GM12878 (cell line): Measurements from ENCODE around the gene SNRK. TPM values are rescaled to one million over a fixed set of nuclear protein-coding genes. Genes with fewer than 3 reads are reported as not detected.

Experiments used
- ATAC-seq: fragments of 200-7000 bp; cut with Tn5 transposase; 3 replicates; pipeline ENCODE4 v1.9.1; 2020; ENCODE audit warnings: mild to moderate bottlenecking, moderate library complexity
- BruUV-seq: library from RNA; stranded (reverse); fragments of 400-500 nt; replicated peaks from 2 replicates; lab custom pipeline; 2021; lab: Mats Ljungman, UMichigan
- CTCF ChIA-PET: fragments of 300-600 bp; sonication (Branson Sonifier 250); formaldehyde crosslinking; extraction: SDS; loops from one replicate; lab custom pipeline; 2021; ENCODE audit warnings: inconsistent platforms; lab: Yijun Ruan, JAX
- POLR2A ChIA-PET: fragments of 350-600 bp; formaldehyde crosslinking; extraction: SDS; loops from one replicate; lab custom pipeline; 2021; ENCODE audit warnings: inconsistent platforms; lab: Charles Lee
- RAD21 ChIA-PET: fragments of 300-600 bp; sonication (Branson Sonifier 250); formaldehyde crosslinking; loops from one replicate; lab custom pipeline; 2023; ENCODE audit warnings: antibody characterized with exemption; ENCODE audit not compliant: unreplicated experiment; lab: Charles Lee
- SMC1A ChIA-PET: fragments of 300-600 bp; sonication (Branson Sonifier 250); formaldehyde crosslinking; loops from one replicate; lab custom pipeline; 2023; ENCODE audit not compliant: unreplicated experiment, uncharacterized antibody; lab: Charles Lee
- DNase-seq: peaks from one replicate; pipeline ENCODE4 v3.0.0-alpha.2; 2011; ENCODE audit warnings: low read depth, low spot score
- FAIRE-seq: peaks from 3 replicates; lab custom pipeline; 2011; peaks lifted over from hg19 to GRCh38; lab: Jason Lieb, UNC
- H2AFZ ChIP-seq: 2 replicates; pipeline ENCODE4 v1.6.0; 2011; ENCODE audit warnings: low read depth, low read length, control low read depth; ENCODE audit not compliant: control insufficient read depth
- H3K27ac ChIP-seq: 2 replicates; pipeline ENCODE4 v1.5.1; 2011; ENCODE audit warnings: control low read depth; ENCODE audit not compliant: control insufficient read depth, insufficient read depth
- H3K27me3 ChIP-seq, 2 experiments: replicated peaks in 1 of 2; 2 replicates each; pipeline versions ENCODE4 v1.6.0 to v1.6.1; 2011; ENCODE audit warnings: low read length in 1 of 2; ENCODE audit not compliant: control insufficient read depth in 2 of 2, insufficient read depth in 2 of 2
- H3K36me3 ChIP-seq, 2 experiments: 2 replicates each; pipeline ENCODE4 v1.5.1; 2011; ENCODE audit warnings: low read length in 1 of 2; ENCODE audit not compliant: control insufficient read depth in 2 of 2, insufficient read depth in 2 of 2
- H3K4me1 ChIP-seq: 2 replicates; pipeline ENCODE4 v1.6.1; 2011; ENCODE audit warnings: mild to moderate bottlenecking, low read length, moderate library complexity, mixed read lengths; ENCODE audit not compliant: control insufficient read depth, insufficient read depth
- H3K4me2 ChIP-seq: 2 replicates; pipeline ENCODE4 v1.6.0; 2011; ENCODE audit warnings: control low read depth; ENCODE audit not compliant: control insufficient read depth, insufficient read depth
- H3K4me3 ChIP-seq: fragments of 200-600 bp; sonication (generic); 2 replicates; pipeline ENCODE4 v1.5.1; 2016
- H3K79me2 ChIP-seq: 2 replicates; pipeline ENCODE4 v1.6.0; 2011; ENCODE audit warnings: low read length; ENCODE audit not compliant: control insufficient read depth, insufficient read depth
- H3K9ac ChIP-seq: 2 replicates; pipeline ENCODE4 v1.8.0; 2011; ENCODE audit warnings: low read length, control low read depth, mixed read lengths; ENCODE audit not compliant: control insufficient read depth, insufficient read depth
- H3K9me3 ChIP-seq: replicated peaks from 3 replicates; pipeline ENCODE4 v1.5.1; 2011; ENCODE audit warnings: mild to moderate bottlenecking, low read length; ENCODE audit not compliant: control insufficient read depth, insufficient read depth
- H4K20me1 ChIP-seq: 2 replicates; pipeline ENCODE4 v1.6.0; 2011; ENCODE audit not compliant: control insufficient read depth, insufficient read depth
- MEF2A ChIP-seq: IDR thresholded peaks from 2 replicates; pipeline ENCODE4 v1.6.1; 2011; ENCODE audit warnings: low read depth, mild to moderate bottlenecking, low read length, moderate library complexity; ENCODE audit not compliant: insufficient read depth
- NFYA ChIP-seq: IDR thresholded peaks from 2 replicates; pipeline ENCODE4 v1.6.1; 2011; ENCODE audit warnings: low read depth, mild to moderate bottlenecking, low read length, improper control_type of control experiment, borderline replicate concordance
- NFYB ChIP-seq: IDR thresholded peaks from 2 replicates; pipeline ENCODE4 v1.6.1; 2011; ENCODE audit warnings: low read depth, mild to moderate bottlenecking, low read length, improper control_type of control experiment, moderate library complexity; ENCODE audit not compliant: insufficient read depth
- POLR2AphosphoS5 ChIP-seq: IDR thresholded peaks from 2 replicates; pipeline ENCODE4 v1.6.1; 2011; ENCODE audit warnings: mild to moderate bottlenecking, low read length, inconsistent platforms
- RB1 ChIP-seq: fragments of 450-650 bp; formaldehyde crosslinking; IDR thresholded peaks from 2 replicates; pipeline ENCODE4 v1.6.1; 2017; ENCODE audit warnings: mild to moderate bottlenecking, borderline replicate concordance
- RBBP5 ChIP-seq: fragments of 200-600 bp; sonication (generic); conservative IDR thresholded peaks from 2 replicates; pipeline ENCODE4 v1.6.1; 2016
- SUZ12 ChIP-seq: fragments of 200-600 bp; sonication (generic); IDR thresholded peaks from one replicate; pipeline ENCODE4 v1.6.1; 2018; ENCODE audit warnings: antibody characterized with exemption, mild to moderate bottlenecking; ENCODE audit not compliant: unreplicated experiment
- ZNF217 ChIP-seq: fragments of 450-650 bp; IDR thresholded peaks from 2 replicates; pipeline ENCODE4 v1.6.1; 2017; ENCODE audit warnings: antibody characterized with exemption, mild to moderate bottlenecking
- ZNF24 ChIP-seq: fragments of 450-650 bp; IDR thresholded peaks from 2 replicates; pipeline ENCODE4 v1.6.1; 2017; ENCODE audit warnings: antibody characterized with exemption, mild to moderate bottlenecking
- ZZZ3 ChIP-seq: IDR thresholded peaks from 2 replicates; pipeline ENCODE4 v1.6.1; 2011; ENCODE audit warnings: low read depth; ENCODE audit not compliant: control insufficient read depth, insufficient read length
- WGBS: methylation state at CpG from one replicate; pipeline ENCODE4 v1.1.6; 2016; ENCODE audit warnings: low lambda C conversion rate; ENCODE audit not compliant: insufficient replicate concordance, insufficient coverage; ENCODE audit errors: missing lambda C conversion rate; 5-methylcytosine and 5-hydroxymethylcytosine counted together
- in situ Hi-C: fragments of 300-500 bp; cut with MboI; formaldehyde crosslinking; loops from 9 replicates; pipeline ENCODE4 v1.14.3; 2018; ENCODE audit warnings: mixed read lengths
- intact Hi-C: fragments of 100-400 bp; cut with micrococcal nuclease; formaldehyde crosslinking; loops from one replicate; pipeline ENCODE4 v1.14.2; 2022; ENCODE audit not compliant: unreplicated experiment
- polyA plus RNA-seq, 11 experiments: library from polyadenylated mRNA; depleted of rRNA in 4 of 11; unstranded in 6 of 11; stranded (reverse) in 5 of 11; fragments of >200 nt; fragmentation: Nextera tagmentation in 4 of 11; fragmentation: Illumina TruSeq in 1 of 11; extraction: Ambion mirVana in 4 of 11; extraction: Trizol in 1 of 11; gene quantifications; 1 replicate in 1 of 11; 2 replicates in 10 of 11; pipeline versions ENCODE4 v1.2.1 to v1.2.3, GENCODE V29; 2011 to 2016; ENCODE audit warnings: inconsistent platforms in 2 of 11, missing spikeins in 2 of 11, low read depth in 1 of 11
- total RNA-seq, 4 experiments: library from RNA; depleted of rRNA in 3 of 4; stranded (reverse); fragments of >200 nt in 3 of 4; fragmentation: Illumina TruSeq in 1 of 4; extraction: Trizol in 1 of 4; gene quantifications; 2 replicates each; pipeline versions ENCODE4 v1.2.1 to v1.2.3, GENCODE V29; 2013 to 2021
- TF ChIP-seq, protein P1 (sequence below): fragments of 150-350 bp; IDR thresholded peaks from 2 replicates; pipeline ENCODE4 v1.6.1; 2016; ENCODE audit warnings: low read depth, low read length
- TF ChIP-seq, protein P2 (sequence below): IDR thresholded peaks from 2 replicates; pipeline ENCODE4 v1.6.1; 2011; ENCODE audit warnings: borderline replicate concordance, low read depth, mild to moderate bottlenecking, moderate library complexity, low read length; ENCODE audit not compliant: insufficient read depth, poor library complexity, severe bottlenecking
- TF ChIP-seq, protein P3 (sequence below): fragments of 150-350 bp; IDR thresholded peaks from 2 replicates; pipeline ENCODE4 v1.6.1; 2014; ENCODE audit warnings: mild to moderate bottlenecking, low read depth, low read length

The SNRK gene
- total and polyA plus RNA-seq, 10 of the 15 experiments (the other 5 are each of a cell fraction or from before 2014, with no cell fraction given): 1.6 to 12.1 (median 7.6) TPM

DNA sequence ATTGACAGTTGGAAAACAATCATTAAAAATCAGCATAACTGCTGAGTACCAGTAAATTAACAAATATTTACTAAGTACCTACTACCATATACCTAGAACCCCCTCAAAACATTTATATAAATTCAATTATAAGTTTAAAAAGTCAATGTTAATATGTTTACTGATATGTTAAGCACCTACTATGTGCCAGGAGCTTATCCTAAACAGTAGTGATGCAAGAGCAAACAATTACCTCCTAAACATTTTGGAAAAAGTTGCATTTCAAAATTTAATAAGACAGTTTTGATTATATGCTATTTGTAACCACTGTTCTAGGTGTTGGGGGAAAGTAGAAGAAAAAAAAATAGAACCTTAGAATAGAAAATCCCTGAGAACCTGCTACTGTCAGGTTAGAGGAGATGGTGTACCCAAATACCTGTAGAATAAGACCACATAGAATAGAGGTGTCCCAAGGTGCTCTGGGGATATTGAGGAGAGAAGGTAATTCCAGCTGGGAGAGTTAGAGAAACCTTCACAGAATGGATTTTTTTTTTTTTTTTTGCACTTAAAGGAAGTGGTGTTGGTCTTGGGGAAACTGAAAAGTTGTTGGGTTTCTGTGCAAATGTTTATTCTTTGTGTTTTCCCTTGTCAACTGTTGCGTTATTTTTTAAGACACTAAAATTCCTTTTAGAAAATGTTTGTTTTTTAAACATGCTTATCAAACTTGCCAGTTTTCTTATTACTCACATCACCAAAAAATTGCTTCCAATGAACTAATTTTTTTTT is 16.0 kb downstream of the SNRK start:
- intact Hi-C loops: no loop called here
- DNase-seq: no peak
- CTCF ChIA-PET: no interaction called here
- FAIRE-seq: no peak
- Histone ChIP-seq H3K9ac (no peak overlapping the region), H3K9me3 (no peaks in the 10 kb centered on the region), H3K4me1 (peaks cover 5% of the 10 kb centered on the region), H3K27ac (no peak overlapping the region), H4K20me1 (no peaks in the 10 kb centered on the region), H3K27me3 (no peaks in the 10 kb centered on the region), H3K4me2 (no peak overlapping the region), H2AFZ (no peak overlapping the region), H3K36me3 (peaks cover 0 to 10% of the 10 kb centered on the region in 2 experiments; a peak in 3 of 4 replicates), H3K4me3 (no peak overlapping the region), H3K79me2 (peaks cover 11% of the 10 kb centered on the region)
- RAD21 ChIA-PET: no interaction called here
- POLR2A ChIA-PET: no interaction called here
- ATAC-seq: no peak
- BruUV-seq: no TSS peak
- SMC1A ChIA-PET: interaction anchor here (0.7 kb wide), 1 partner anchor 235 kb away, joined by 3 read pairs; no protein-coding TSS in a partner anchor
- TF ChIP-seq NFYA (no peak), POLR2AphosphoS5 (no peak), RBBP5 (no peak), RB1 (no peak), ZNF217 (no peak), ZZZ3 (no peak), NFYB (no peak), MEF2A (no peak), ZNF24 (no peak), SUZ12 (no peak)
- TF ChIP-seq, protein P1, sequence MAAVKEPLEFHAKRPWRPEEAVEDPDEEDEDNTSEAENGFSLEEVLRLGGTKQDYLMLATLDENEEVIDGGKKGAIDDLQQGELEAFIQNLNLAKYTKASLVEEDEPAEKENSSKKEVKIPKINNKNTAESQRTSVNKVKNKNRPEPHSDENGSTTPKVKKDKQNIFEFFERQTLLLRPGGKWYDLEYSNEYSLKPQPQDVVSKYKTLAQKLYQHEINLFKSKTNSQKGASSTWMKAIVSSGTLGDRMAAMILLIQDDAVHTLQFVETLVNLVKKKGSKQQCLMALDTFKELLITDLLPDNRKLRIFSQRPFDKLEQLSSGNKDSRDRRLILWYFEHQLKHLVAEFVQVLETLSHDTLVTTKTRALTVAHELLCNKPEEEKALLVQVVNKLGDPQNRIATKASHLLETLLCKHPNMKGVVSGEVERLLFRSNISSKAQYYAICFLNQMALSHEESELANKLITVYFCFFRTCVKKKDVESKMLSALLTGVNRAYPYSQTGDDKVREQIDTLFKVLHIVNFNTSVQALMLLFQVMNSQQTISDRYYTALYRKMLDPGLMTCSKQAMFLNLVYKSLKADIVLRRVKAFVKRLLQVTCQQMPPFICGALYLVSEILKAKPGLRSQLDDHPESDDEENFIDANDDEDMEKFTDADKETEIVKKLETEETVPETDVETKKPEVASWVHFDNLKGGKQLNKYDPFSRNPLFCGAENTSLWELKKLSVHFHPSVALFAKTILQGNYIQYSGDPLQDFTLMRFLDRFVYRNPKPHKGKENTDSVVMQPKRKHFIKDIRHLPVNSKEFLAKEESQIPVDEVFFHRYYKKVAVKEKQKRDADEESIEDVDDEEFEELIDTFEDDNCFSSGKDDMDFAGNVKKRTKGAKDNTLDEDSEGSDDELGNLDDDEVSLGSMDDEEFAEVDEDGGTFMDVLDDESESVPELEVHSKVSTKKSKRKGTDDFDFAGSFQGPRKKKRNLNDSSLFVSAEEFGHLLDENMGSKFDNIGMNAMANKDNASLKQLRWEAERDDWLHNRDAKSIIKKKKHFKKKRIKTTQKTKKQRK: no peak
- TF ChIP-seq, protein P2, sequence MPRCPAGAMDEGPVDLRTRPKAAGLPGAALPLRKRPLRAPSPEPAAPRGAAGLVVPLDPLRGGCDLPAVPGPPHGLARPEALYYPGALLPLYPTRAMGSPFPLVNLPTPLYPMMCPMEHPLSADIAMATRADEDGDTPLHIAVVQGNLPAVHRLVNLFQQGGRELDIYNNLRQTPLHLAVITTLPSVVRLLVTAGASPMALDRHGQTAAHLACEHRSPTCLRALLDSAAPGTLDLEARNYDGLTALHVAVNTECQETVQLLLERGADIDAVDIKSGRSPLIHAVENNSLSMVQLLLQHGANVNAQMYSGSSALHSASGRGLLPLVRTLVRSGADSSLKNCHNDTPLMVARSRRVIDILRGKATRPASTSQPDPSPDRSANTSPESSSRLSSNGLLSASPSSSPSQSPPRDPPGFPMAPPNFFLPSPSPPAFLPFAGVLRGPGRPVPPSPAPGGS: no peak
- TF ChIP-seq, protein P3, sequence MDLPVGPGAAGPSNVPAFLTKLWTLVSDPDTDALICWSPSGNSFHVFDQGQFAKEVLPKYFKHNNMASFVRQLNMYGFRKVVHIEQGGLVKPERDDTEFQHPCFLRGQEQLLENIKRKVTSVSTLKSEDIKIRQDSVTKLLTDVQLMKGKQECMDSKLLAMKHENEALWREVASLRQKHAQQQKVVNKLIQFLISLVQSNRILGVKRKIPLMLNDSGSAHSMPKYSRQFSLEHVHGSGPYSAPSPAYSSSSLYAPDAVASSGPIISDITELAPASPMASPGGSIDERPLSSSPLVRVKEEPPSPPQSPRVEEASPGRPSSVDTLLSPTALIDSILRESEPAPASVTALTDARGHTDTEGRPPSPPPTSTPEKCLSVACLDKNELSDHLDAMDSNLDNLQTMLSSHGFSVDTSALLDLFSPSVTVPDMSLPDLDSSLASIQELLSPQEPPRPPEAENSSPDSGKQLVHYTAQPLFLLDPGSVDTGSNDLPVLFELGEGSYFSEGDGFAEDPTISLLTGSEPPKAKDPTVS: no peak
- 83% methylated on average over 1 of the region's 1 CpG for WGBS
- in situ Hi-C loops: no loop called here
